Measurements from ENCODE around the gene BLOC1S3.

BLOC1S3 gene

GRCh38 chr19:45161738-45162607 lies 16.6 kb upstream of the BLOC1S3 start:
- no peak for DNase-seq (ENCODE audit: low read depth, low spot score)

DNA sequence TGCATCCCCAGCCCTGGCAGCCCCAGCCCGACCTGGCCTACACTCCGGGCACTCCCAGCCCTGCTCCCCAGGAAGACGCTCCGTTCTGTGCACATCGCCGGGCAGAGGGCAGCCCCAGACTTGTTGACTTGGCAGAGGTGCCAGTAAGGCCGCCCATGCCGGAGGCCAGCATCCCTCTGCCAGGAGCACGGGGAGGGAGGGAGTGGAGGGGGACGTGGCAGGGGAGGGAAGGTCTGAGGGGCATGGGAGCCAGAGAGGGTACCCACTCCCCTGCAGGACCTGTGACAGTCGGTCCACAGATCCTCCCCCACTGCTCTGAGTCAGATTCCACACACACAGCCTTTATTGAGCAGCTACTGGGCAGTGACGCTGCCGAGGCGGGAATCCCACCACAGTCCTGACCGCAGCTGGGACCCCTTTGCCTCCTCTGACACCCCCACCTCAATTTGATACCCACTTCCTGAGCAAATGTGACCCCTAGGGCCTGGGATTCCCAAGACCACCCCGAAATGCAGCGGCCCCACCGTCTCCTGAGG lies 15.9 kb upstream of the BLOC1S3 start:
- DNase-seq (ENCODE audit: low read depth, low spot score), result no peak

GRCh38 chr19:45163156-45163555 lies 15.4 kb upstream of the BLOC1S3 start:
- DNase-seq (ENCODE audit: low read depth, low spot score), result no peak

DNA sequence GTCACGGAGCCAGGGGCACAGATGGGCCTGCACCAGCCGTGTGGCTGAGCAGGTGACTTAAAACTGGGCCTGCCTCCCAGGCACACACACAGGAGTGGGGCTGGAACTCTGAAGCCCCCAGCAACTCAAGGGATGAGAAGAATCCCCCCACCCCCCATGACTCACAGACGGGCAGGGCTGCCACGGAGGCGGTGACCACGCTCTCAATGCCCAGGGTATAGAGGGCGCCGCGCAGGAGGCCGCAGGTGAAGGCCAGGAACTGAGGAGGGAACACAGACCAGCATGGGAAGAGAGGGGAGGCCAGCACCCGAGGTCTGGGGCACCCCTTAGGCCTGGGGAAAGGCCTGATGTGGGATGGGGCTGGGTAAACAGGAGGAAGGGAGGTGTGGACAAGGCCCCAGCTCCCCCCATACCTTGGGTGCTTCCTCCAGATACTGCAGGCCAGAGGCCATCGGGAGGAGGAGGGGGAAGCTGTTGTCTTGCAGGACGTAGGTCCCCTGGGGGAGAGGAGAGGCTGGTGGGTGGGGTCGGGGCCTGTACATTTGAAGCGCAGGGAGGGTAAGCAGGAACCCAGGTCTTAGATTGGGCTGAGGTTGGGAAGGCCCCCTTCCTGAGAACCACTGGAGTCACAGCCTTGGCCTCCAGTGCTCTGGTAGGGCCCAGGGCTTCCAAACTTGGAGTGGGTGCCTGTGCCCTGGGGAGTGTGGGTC lies 14.7 kb upstream of the BLOC1S3 start:
- no peak for DNase-seq (ENCODE audit: low read depth, low spot score)

GRCh38 chr19:45164577-45165335 lies 13.8 kb upstream of the BLOC1S3 start:
- DNase-seq (ENCODE audit: low read depth, low spot score), result no peak

DNA sequence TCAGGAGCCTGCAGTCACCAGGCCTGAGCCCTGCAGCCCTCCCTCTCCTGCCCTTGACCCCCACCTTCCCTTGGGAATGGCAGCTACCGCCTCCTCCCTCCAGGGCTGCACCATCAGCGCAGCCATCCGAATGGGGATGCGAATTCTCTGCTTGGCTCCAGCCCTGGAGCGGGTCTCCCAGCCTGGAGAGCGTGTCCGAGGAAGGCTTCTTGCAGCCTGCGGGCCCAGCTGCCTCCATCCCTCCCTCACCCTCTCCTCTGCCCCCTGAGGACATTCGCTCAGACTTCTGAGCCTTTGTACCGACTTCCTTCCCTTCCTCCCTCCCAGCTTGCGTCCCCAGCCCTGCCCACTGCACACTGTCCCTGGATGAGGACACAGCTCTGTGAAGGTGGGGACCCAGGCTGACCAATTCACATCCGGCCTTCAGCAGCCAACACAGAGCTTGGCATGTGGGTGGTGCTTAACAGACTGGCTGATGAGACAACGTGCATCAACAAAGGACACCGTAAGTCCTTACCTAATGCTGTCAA lies 11.8 kb upstream of the BLOC1S3 start:
- DNase-seq (ENCODE audit: low read depth, low spot score), result no peak

- no peak for DNase-seq (ENCODE audit: low read depth, low spot score)
Measured at GRCh38 chr19:45168767-45169351, 9.7 kb upstream of the BLOC1S3 start.

- no peak for DNase-seq (ENCODE audit: low read depth, low spot score)
Measured at GRCh38 chr19:45169602-45170001, 9.0 kb upstream of the BLOC1S3 start.

GRCh38 chr19:45170146-45171106 lies 8.2 kb upstream of the BLOC1S3 start:
- DNase-seq (ENCODE audit: low read depth, low spot score), result no peak

GRCh38 chr19:45171211-45171623 lies 7.4 kb upstream of the BLOC1S3 start:
- no peak for DNase-seq (ENCODE audit: low read depth, low spot score)

DNA sequence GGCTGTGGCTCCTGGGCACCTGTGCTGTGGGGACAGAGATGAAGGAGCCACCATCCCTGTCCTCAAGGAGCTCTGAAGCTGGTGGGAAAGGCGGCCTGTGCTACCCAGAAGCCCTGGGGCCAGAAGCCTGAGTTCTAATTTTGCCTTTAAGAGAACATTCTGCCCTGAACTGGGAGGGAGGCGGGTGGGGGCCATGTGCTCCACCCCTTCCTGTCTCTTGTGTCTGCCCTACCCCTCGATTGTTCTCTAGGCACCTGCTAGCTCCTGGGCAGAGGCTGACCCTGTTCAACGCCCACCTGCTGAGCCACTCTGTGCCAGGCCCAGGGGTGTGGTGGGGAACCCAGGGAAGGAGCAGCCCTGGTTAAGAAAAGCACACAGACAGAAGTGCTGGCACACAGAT lies 6.4 kb upstream of the BLOC1S3 start:
- no peak for DNase-seq (ENCODE audit: low read depth, low spot score)

- DNase-seq (ENCODE audit: low read depth, low spot score), result no peak
Measured at GRCh38 chr19:45172611-45173208, 5.9 kb upstream of the BLOC1S3 start.

GRCh38 chr19:45173816-45174215 lies 4.8 kb upstream of the BLOC1S3 start:
- no peak for DNase-seq (ENCODE audit: low read depth, low spot score)

- no peak for DNase-seq (ENCODE audit: low read depth, low spot score)
Measured at GRCh38 chr19:45175515-45176345, 2.9 kb upstream of the BLOC1S3 start.

GRCh38 chr19:45177817-45178261 lies 745 bp upstream of the BLOC1S3 start, which contains the start of gene TRAPPC6A:
Gene TRAPPC6A (minus strand): TSS chr19:45178237. CDS start chr19:45178218, 19 bp downstream.
- no peak for DNase-seq (ENCODE audit: low read depth, low spot score)

DNA sequence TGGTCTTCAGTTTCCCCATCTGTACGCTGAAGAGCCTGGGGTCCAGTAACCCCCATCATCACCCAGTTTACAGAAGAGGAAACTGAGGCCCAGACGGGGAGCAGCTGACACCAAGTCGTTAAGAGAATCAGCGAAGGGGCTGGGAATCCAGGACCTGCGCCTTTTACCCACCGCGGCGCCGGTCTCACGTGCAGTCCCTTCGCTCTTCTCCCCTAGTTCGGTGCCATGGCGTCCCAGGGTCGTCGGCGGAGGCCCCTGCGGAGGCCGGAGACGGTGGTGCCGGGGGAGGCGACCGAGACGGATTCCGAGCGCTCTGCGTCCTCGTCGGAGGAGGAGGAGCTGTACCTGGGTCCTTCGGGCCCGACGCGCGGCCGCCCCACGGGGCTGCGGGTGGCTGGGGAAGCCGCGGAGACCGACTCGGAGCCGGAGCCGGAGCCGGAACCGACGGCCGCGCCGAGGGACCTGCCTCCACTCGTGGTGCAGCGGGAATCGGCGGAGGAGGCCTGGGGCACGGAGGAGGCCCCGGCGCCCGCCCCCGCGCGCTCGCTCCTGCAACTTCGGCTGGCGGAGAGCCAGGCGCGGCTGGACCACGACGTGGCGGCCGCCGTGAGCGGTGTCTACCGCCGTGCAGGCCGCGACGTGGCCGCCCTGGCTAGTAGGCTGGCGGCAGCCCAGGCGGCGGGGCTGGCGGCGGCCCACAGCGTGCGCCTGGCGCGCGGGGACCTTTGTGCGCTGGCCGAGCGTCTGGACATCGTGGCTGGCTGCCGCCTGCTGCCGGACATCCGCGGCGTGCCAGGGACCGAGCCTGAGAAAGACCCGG lies 698 bp downstream of the BLOC1S3 start:
- no peak for DNase-seq (ENCODE audit: low read depth, low spot score)

- DNase-seq (ENCODE audit: low read depth, low spot score), result no peak
Measured at GRCh38 chr19:45179892-45180370, 1.3 kb downstream of the BLOC1S3 start.

GRCh38 chr19:45180936-45181335 lies 2.4 kb downstream of the BLOC1S3 start:
- DNase-seq (ENCODE audit: low read depth, low spot score), result no peak
